Dedifferentiated amniotic fluid mesenchymal stem cell (primary cell): ENCODE data around the gene RARA.
"Not testable (repeated sequence)": the region's sequence is repeated elsewhere in the genome, so short reads cannot be mapped to it uniquely, and the experiment has no call there.

ENCODE experiments used
- DNase-seq: peaks from one replicate; pipeline ENCODE4 v3.0.0-alpha.2; 2016; ENCODE audit errors: extremely low spot score

The RARA gene

DNA sequence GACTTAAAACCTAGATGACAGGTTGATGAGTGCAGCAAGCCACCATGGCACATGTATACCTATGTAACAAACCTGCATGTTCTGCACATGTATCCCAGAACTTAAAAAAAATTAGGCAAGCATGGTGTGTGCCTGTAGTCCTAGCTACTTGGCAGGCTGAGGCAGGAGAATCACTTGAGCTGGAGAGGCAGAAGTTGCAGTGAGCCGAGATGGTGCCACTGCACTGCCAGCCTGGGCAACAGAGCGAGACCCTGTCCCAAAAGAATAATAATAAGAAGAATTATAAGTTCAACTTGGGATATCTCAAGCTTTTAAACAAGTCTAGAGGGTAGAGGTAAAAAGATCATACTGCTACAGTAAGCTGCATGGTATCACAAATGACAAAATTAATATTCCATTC lies 11.5 kb upstream of the RARA start:
- DNase-seq: no peak

DNA sequence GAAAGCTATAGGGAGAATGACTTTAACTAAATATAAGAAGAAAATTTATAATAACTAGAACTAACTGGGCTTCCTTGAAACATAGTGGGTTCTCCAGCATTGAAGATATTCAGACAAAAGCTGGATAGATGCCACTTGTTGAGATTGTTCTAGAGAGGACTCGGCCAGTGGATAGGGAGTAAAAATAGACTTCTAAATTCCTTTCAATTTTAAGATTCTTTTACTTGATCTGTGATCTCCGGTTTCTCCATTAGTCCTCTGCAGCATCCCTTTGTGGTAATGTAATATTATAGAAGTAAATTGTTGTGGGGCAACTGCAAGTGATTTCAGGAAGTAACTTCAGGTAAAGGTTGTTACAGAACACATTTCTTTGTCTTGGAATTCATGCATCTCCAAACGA lies 10.3 kb upstream of the RARA start:
- peak; percentile 77 for DNase-seq

DNA sequence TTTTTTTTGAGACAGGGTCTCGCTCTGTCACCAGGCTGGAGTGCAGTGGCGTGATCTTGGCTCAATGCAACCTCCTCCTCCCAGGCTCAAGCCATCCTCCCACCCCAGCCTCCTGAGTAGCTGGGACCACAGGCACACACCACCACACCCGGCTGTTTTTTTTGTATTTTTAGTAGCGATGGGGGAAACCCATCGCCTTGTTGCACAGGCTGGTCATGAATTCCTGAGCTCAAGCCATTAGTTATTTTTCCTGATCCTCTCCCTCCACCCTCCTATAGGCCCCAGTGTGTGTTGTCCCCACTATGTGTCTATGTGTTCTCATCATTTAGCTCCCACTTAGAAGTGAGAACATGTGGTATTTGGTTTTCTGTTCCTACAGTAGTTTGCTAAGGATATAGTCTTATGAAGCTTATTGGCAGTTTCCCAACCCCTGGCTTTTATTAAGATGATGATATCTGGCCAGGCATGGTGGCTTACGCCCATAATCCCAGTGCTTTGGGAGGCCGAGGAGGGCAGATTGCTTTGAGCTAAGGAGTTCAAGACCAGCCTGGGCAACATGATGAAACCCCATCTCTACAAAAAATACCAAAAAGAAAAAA lies 9.7 kb upstream of the RARA start:
- not testable (repeated sequence) for DNase-seq

DNA sequence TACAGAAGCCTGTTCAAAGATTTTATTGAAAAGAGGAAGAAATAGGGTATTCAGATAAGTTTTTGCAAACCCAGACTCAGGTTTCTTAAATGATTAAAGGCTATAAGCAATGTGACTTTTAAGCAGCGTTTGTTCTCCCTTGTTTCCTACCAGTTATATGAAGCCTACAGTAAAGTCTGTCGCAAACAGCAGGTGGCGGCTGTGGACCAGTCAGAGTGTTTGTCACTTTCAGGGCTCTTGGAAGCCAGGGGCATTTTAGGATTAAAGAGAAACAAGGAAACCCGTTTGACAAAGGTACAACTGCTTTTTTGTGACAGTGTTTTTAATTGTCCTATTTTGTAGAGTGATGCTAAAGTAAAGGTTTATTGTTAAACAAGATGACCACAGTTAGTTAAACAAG lies 7.7 kb upstream of the RARA start:
- no peak for DNase-seq

DNA sequence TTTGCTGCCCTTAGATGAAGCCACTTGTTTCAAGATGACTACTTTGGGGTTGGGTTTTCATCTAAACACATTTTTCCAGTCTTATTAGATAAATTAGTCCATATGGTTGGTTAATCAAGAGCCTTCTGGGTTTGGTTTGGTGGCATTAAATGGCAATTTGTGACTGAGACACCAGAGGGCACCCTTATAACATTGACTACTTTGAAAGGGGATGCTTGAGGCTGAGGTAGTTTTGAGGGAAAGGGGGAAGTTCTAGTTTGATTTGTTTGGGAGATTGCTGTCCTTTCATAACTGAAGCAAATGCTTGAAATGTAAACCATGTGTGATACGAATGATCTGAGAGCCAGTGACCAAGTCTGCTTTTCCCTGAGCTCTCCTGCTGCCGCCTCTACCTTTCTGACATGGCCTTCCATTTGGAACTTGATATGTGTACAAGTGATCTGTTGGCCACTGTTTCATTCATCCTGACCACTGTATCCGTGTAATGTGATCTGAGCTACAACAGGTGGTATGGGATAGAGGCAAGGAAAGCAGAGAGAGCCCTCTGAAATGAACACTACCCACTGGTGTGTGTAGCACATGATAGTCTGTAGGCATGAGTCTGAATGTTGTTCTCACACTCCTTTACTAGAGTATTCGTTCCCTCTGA lies 5.8 kb upstream of the RARA start:
- peak; percentile 86 for DNase-seq

DNA sequence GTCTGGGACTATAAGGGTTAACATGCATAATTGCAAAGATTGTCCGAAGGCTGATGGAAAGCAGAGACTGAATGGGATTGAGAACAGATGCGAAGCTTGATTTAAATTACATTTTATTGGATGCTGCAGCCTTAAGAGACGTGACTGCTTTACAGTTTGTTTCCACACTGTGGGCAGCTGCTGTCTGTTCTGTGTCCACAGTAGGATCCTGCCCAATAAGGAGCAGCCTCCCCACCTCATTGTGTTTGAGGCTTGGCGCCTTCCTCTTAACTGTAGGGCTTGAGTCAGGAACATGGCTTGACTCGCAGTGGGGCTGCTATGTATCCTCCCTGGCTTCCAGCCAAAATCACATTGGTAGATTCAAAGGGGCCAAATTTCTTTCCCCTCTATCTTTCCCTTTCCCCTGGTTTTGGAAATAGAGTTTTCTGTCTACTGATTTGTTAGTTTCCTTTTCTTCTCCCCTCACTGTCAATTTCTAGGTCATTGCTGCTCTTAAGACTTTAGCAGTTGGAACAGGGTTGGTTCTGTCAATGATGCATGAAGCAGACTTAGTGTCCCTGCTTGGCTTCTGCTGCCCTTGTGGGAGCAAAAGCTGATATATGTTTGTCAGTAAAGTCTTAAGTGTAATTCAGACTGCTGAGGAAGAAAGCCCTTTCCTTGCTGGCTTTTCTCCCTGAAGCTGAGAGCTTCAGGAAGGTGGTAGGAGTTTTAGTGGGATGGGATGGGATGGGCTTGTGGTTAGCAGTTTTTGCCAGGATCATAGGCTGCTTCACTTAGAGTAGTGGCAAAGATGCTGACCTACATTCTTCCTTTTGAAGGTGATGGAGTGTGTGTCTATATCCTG lies 5.0 kb upstream of the RARA start:
- no peak for DNase-seq

DNA sequence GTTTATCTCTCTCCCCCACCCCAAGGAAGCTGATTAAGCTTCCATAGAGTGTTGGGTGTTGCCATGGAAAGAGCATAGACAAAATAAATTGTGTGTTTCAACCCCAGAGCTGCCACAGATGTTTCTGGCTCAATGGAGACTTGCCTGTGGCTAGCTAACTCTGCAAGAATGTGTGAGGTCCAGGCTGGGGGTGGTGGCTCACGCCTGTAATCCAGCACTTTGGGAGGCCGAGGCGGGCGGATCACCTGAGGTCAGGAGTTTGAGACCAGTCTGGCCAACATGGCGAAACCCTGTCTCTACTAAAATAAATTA lies 4.5 kb upstream of the RARA start:
- not testable (repeated sequence) for DNase-seq

DNA sequence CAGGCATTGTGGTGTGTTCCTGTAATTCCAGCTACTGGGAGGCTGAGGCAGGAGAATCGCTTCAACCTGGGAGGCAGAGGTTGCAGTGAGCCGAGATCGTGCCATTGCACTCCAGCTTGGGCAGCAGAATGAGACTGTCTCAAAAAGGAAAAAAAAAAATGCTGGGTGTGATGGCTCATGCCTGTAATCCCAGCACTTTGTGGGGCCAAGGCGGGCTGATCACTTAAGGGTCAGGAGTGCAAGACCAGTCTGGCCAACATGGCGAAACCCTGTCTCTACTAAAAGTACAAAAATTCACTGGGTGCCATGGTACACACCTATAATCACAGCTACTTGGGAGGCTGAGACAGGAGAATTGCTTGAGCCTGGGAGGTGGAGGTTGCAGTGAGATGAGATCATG lies 4.1 kb upstream of the RARA start:
- DNase-seq: not testable (repeated sequence)

DNA sequence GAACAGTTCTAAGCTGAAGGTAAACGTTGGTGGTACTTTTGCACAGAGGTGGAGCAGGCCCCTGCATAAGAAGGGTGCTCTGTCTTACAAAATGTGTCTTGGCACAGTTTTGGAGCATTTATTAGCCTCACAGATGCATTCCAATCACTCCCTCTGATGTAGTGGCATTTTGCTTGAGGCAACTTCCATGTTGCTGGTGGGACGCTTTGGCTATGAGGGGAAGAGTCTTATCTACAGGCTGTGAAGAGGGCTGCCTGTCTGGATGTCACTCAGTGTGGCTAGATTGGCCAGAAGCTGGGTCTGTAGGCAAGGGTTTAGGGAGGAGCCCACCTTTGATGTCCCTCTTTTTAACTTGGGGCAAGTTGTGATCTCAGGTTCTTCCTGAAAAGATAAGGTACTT lies 2.6 kb upstream of the RARA start:
- no peak for DNase-seq

DNA sequence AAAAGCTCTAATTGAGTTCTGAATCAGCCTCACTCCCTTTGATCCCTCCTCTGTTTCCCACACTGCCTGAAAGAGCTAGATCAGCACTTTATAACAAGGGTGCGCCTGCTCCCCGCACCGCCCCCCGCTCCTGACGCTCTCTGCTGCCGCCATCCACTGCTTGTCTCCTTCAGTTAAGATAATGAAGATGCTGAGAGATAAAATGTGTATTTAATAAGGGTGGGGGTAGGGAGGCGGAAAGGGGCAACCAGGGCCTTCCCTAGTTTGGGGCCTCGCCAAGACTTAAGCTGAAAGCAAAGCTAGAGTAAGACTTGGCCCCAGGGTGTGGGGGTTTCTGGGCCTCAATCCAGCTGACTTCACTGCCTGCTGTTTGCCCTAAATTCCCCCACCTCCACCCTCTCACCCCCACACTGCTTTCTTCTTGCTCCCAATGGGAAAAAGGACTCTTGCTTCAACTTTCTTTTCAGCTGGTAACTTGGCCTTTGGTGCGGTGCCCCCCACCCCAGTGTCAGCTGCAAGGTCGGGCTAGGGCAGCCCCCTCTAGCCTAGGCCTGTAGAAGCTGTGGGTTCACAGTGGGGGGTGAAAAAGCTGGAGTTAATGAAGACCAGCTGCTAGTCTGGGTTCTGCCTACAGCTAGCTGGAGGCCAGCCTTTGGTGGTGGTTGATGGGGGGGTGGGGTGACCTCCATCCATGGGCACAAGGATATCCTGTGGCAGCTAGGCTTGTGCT lies 1.8 kb upstream of the RARA start:
- DNase-seq: peak; percentile 78

DNA sequence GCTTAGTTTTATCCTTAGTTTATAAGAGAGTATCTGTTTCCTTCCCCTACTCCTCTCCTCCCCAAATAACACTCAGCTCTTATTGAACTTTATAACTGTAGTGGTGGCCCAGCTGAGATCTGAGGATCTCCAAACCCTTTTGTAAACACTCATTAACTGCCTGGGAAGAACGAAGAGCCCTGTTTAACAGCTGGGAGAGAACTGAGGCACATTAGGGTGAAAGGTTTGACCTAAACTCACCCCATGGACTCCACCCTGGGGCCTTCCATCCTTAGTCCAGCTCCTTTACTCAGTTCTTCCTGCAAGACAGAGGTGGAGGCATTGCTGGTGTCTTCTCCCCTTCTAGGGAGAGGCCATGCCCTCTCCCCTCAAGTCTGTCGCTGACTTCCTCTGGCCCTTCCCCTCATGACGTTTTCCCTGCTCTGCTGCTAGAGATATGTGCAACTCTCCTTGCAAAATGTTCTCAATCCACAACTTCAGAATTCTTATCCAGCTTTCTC lies 1.2 kb upstream of the RARA start:
- DNase-seq: no peak

DNA sequence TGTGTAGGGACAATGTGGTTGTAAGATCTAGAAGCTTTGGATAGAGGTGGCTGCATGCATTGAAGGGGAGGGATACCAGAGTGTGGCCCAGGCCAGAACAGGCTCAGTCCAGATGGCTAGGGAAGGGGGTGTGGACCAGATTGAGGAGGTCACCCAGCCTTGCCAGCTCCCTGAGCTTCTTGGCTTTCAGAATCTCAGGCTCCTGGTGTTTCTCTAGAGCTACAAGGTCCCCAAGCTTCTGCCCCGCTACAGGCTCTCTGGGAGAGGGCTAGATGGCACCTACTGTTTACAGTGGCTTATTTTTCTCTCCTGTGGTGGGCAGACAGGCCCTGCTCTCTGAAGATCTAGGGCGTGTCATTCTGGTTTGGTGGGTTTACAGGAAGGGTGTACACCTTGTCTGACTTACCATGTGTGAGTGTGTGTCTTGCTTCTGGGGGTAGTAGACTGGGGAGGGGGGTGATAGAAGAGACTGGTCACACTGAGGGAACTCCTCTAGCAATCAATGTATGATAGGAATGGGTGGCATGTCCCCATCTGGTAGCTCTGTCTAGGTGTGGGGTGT lies 1.1 kb downstream of the RARA start:
- DNase-seq: no peak

DNA sequence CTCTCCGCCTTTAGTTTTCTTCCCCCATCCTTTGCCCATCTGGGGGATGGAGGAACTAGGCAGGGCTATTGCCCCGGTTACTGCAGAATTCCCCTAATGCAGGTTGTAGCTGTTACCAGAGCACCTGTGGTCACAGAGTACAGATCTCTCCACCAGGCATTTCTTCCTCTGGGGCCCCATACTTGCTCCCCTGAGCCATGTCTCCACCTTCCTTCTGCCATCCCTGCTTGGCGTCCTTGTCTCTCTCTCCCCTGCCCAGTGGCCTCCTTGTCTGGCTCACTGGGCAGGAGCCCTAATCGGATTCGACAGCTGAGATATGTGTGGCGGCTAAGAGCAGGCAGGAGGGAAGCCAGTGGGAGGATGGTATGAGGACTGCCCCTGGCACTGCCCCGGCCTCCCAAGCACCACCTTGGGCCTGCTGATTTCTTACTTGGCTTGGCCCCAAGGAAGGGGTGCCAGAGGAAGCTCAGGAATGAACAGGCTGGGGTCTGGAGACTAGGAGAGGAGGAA lies 2.0 kb downstream of the RARA start:
- peak; percentile 47 for DNase-seq

DNA sequence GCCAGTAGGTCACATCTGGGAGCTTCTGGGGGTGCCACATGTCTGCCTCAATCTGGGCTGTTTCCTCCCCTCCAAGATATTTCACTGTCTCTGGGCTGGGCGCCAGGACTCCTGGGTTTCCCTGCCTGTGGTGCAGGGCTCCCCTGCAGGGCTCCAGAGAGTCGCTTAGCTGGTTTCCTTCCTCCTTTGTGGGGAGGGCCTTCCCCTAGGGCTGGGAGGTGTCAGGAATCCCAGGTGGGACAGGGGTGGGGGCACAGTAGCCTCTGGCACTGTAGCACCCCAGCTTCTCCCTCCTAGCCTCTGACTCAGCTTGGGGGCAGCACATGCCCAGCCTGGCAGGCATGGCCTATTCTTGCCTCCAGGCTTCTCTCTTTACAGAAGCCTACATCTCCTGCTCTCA lies 2.6 kb downstream of the RARA start:
- DNase-seq: no peak

DNA sequence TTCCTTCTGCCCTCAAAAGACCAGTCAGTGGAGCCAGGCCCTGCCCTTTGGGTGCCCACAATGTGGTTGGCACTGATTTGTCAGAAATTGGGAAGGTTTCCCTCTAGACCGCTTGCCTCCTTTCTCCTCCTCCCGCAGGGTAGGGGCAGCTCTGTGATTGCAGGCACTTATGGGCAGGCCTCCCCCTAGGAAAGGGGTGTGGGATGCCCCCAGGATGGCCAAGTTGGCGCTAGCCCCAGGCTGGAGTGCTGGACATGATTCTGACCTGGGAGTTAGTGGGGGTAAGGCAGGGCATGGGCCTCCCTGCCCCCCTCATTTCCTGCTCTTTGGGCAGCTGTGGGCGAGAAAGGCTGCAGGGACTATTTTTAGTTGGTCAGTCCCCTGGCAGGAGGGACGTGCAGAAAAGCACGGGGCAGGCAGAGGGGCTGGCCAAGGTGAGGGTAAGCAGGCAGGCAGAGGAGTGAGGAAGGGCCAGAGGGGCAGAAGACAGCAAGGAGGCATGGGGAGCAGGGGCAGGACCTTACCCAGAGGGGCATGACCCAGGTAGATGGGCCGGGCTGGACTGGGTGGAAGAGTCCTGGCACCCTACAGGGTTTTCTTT lies 3.3 kb downstream of the RARA start:
- no peak for DNase-seq

DNA sequence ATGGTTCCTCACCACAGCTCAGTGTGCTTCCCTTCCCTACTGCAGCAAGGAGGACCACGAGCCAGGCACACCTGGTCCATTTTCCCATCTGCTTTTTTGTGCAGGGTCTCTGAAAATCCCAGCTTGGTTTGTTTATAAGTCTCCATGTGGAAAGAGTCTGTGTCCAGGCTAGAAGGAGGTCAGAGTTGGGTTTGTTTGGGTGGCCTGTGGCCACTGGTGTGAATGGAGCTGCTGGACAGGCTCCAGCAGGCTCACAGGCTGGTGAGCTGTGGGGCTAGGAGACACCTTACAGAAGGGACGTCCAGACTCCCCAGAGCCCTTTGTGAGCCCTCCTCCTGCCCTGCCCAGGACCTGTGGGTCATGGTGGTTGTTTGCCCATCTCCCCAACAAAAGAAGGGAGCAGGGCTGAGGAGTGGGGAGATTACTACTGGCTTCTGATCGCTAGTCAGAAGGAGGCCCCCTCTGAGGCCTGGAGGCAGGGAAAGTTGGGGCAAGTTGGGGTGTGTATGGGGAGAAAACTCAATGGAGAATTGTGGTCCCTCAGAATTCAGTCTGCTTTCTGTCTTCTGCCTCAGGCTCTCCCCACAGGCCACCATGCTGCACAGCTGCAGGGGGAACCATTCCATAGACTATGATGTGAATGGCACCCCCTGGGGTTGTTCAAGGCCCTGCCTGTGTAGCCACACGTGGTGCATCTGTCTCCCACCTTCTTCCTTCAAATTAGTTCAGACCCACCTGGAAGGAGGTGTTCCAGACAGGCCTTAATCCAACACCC lies 4.1 kb downstream of the RARA start:
- DNase-seq: no peak

DNA sequence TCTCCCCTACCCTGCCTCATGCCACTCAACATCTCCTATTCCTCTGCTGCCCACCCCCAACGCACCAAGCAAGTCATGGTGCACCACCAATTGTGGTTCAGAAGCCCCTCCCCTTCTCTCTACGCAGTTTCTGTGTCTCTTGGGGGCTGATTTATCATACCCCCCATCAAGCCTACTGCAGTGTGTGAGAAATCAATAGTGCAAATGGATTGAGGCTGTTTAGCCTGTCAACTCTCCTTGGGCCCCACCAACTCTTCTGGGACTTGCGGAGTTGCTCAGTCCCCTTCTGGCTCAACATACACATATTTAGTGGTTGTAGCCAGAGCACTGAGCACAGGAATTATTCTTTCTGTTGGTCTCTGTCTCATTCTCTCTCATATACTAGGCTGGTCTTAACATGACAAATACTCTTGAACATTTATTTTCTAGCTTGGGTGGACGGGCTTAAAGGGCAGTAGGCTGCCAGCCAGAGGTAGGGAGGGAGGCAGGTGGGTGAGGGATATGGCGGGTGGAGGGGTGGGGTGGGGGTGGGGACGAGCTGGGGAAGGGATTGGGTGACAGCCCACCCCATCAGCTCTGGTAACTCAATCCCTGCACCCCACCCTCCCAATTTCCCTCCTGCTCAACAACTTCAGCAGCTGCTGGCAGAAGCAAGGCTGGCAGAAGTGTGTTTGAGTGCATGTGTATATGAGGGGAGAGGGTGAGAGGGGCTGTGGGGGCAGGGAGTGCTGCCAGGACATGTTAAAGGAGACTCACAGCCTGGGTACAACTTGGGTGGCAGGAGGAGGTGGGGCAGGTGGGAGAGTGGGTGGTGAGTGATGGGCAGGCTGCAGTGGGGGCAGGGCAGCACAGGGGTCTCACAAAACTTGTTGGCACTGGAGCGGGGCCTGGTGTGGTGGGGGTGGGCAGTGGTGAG lies 4.9 kb downstream of the RARA start:
- DNase-seq: no peak

DNA sequence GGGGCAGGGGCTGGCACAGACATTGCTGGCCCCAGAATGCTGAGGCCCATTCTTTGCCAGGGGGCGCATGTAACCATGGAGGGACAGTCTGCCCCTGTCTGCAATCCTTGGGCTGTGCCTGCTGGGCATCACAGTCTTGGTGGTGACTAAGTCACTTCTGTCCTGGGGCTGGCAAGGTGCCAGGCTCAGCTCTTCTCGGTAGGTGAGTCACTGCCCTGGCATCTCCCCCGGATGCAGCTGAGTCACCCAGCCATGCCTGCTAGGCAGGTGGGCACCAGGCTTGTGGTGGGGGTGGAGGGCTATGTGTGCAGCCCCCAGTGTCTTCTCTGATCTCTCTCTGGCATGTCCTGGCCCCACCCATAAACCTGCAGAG lies 5.6 kb downstream of the RARA start:
- DNase-seq: peak; percentile 70

DNA sequence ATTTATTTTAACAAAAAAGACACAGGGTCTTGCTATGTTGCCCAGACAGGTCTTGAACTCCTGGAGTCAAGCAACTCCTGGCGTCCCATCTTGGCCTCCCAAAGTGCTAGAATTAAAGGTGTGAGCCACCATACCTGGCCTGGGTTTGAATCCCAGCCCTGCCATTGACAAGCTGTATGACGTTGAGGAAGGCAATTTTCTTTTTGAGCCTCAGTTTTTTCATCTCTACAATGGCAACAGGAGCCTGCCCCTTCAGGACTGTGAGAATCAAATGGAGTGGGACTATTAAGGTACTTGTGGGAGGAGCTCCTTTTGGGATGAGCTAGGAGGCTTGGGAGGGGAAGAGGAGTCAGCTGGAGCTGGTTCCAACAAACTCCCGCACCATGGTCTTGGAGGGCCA lies 6.2 kb downstream of the RARA start:
- DNase-seq: no peak
